HL-60/S4 treated with phorbol 12-myristate 13-acetate at 8.2 ng/mL for 4 days and 3 days (cell line): Measurements from ENCODE around the gene GREM2.

ENCODE experiments used
- in situ Hi-C: fragments of 300-500 bp; cut with MboI; formaldehyde crosslinking; loops from 2 replicates; pipeline ENCODE4 v1.15.0; 2022; ENCODE audit warnings: low sequenced_read_pairs

GREM2 gene

DNA sequence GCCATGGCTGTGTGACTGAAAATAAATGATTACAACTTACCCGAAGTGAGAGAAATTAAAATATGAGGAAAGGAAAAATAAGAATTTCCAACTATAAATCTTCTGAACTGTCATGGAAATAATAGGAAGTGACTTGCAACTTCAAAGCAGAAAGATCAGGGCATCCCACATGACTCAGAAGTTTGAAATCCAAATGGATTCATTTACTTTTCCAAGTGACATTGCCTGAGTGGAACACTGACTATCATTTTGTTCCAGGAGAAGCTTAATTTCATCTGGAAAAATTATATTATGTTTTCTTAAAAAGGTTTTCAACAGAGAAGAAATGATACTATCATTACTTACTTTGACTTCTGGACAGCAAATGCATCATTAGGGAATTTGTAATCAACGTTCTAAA, 110.8 kb downstream of the GREM2 start:
- in situ Hi-C loops = no loop called here

DNA sequence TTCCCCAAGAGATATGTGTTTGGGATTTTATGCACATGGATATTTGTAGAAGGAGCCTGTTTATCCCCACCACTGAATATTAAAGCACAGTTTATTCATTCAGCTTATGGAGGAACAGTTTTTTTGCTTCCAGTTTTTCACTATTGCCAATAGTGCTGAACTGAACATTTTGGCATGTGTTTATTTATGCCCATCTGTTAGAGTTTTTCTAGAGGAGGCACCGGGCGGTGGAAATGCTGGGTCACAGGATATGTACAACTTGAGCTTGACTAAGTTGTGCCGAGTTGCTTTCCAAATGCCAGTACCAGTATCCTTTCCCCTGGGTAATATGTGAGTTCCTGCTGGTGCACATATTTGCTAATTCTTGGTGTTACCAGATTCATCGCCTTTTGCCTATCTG, 111.3 kb downstream of the GREM2 start:
- in situ Hi-C loops = no loop called here

DNA sequence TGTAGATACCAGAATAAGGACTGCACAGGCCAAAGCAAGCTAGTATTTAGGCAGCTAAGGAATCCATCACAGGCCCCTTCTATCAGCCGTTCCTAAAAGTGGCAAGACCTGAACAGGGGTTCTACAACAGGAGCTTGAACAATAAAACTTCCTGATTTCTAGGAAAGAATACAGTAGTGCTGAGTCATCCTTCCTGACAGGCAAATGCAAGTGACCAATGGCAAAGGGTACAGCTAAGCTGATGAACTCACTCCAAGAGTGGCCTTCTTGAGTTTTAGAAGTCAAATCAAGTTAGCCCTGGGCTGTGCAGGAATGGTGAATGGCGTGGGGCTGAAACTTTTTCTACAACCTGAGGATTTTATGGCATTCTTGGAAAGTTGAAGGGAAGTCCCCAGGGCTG, 112.9 kb downstream of the GREM2 start:
- in situ Hi-C loops = no loop called here

DNA sequence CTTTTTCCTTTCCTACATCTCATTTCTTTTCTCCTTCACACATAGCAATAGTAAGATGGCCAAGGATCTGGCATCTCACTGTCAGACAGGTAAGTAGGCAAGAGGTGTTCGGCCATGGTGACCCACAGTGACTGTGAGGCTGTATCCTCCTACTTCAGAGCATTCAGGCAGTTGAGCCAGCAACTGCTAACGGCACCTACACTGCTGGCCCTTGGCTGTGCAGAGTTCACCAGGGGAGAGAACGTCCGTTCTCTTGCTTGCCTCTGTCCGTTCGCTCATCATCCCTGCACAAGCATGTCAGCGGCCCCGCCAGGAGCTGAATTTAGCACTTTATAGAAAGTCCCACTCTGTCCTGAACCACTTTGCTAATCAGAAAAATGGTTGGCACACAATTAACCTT, 113.6 kb downstream of the GREM2 start:
- in situ Hi-C loops = no loop called here

GRCh38 chr1:240497908-240498307, 114.0 kb downstream of the GREM2 start:
- in situ Hi-C loops = no loop called here

- in situ Hi-C loops = no loop called here
Measured at GRCh38 chr1:240496941-240497340, 115.0 kb downstream of the GREM2 start.

- in situ Hi-C loops = no loop called here
Measured at GRCh38 chr1:240496356-240496755, 115.6 kb downstream of the GREM2 start.

- in situ Hi-C loops = no loop called here
Measured at GRCh38 chr1:240495601-240496000, 116.4 kb downstream of the GREM2 start.

GRCh38 chr1:240492832-240493440, 119.0 kb downstream of the GREM2 start:
- in situ Hi-C loops = no loop called here

GRCh38 chr1:240491796-240492195, 120.2 kb downstream of the GREM2 start:
- in situ Hi-C loops = no loop called here

DNA sequence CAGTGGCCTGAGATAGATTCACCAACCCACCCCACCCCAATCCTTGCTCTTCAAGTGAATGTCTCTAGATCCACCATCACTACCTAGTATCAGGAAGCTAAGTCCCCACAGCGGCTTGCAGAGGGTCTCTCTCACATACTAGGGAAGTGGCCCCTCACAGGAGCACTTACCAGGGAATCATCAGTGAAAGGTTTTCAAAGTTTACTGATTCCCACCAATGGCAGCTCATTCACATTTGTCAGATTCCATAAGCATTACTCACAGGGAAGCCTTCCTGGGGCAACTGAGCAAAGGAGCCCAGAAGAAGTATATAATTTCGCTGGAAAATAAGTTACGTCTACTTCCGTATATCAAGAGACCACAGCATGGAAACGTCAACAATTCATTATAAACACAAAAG, 120.8 kb downstream of the GREM2 start:
- in situ Hi-C loops = no loop called here

DNA sequence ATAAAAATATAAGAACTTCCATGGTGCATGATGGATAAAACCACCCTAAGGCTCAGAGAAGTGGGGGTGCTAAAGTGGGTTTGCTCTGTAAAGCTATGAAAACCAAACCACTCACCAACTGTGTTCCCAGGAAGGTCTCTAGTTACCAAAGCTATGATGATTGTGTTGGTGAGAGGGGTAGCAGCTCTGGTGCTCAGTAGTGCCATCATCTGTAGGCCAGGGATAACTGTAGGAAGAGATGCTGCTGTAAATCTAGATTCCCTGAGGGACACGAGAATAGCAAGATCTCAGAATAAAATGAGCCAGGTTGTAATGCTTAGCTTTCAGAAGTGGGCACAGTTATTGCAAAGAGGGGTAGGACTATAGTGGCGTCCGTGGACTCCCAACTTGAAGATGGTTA, 124.5 kb downstream of the GREM2 start:
- in situ Hi-C loops = no loop called here

DNA sequence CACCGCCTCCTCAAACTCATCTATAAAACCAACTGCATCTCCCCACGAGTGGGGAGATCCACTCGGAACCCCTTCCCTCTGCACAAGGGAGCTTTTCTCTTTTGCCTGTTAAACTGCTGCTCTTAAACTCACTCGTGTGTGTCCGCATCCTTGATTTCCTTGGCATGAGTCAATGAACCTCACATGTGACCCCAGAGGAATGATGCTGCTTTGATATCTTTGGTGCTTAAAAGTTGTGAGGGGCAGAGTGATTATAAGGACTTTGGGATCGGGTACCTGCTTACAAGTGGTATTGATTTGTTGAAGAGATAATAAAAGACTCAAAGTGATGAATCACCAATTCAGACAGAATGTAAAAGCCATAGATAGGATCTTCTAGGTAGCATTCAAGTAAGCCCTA, 125.3 kb downstream of the GREM2 start:
- in situ Hi-C loops = no loop called here

DNA sequence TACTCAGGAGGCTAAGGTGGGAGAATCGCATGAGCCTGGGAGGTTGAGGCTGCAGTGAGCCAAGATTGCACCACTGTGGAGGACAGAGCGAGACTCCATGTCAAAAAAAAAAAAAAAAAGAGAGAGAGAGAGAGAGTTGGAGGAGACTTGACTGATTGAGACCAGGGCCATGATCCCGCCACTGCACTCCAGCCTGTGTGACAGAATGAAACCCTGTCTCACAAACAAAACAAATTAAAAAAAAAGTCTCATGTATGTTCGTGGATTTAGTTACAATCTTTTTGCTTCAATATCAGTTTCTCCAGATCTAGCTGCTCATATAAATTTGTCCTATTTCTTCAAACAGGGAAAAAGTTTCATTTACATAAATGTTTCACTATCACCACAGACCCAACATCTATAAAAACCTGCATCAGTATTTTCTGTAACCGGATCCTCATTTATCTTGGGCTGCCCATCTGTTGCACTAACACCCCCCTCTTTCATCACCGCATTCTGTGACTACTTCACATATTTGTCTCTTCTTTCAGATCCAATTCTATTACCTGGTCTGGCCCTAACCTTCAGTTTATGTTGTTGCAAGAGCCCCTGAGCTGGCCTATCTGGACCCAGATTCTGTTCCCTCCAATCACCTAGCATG, 127.0 kb downstream of the GREM2 start:
- in situ Hi-C loops = no loop called here

GRCh38 chr1:240478536-240478935, 133.4 kb downstream of the GREM2 start:
- in situ Hi-C loops = no loop called here

GRCh38 chr1:240475832-240476231, 136.1 kb downstream of the GREM2 start:
- in situ Hi-C loops = no loop called here

- in situ Hi-C loops = no loop called here
Measured at GRCh38 chr1:240474133-240474614, 137.8 kb downstream of the GREM2 start.

- in situ Hi-C loops = no loop called here
Measured at GRCh38 chr1:240468656-240469055, 143.3 kb downstream of the GREM2 start.

- in situ Hi-C loops = no loop called here
Measured at GRCh38 chr1:240467895-240468294, 144.1 kb downstream of the GREM2 start.

- in situ Hi-C loops = no loop called here
Measured at GRCh38 chr1:240466509-240466908, 145.4 kb downstream of the GREM2 start.

DNA sequence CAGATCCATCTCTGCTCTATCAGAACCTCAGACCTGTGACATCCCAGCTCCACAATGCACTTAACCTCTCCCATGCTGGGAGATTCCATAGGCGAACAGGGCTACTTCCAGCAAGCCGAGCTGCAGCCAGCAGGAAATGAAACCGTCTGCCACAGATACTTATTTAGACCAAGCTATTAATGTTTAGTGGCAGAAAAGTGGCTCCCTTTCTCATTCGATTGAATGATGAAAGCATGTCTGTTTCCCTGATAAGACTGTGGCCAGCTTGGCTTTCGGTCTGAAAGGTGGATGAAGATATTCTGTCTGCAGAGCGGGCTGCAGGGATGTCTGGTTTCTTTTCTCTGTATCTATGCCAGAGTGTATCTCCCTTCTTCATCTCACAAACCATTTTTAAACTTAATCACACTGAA, 146.4 kb downstream of the GREM2 start:
- in situ Hi-C loops = no loop called here

DNA sequence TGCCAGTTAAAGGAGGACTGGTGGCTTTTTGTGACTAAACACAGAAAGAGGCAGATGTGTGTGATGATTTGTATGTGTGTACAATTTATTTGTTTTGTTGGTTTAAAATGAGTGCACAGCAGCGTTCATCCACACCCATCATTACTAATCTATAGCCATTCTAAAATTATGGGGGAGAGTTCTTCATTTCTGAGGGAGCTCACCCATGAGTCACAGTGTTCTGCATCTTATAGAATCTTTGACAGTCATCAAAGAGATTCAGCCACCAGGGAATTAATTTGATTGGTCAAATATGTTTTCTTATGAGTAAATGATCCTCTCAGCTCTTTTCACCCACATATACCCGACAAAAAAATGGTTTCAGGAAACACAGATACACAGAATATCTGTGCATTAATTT, 147.9 kb downstream of the GREM2 start:
- in situ Hi-C loops = no loop called here
